Thymus (tissue), 11 donors: ENCODE results near the gene RABGAP1. TPM values are rescaled to one million over a fixed set of nuclear protein-coding genes. Genes with fewer than 3 reads are reported as not detected.

ENCODE experiments used
- DNase-seq, 9 donors: peaks; one replicate each; pipeline ENCODE4 v3.0.0-alpha.2; 2013; ENCODE audit warnings: low spot score in 9 of 9, low read depth in 6 of 9, missing footprints in 1 of 9
- H3K27ac ChIP-seq, 2 donors: one replicate each; pipeline ENCODE4 v1.5.1; 2013; ENCODE audit warnings: control low read depth in 1 of 2, low read depth in 1 of 2, low read length in 1 of 2, mild to moderate bottlenecking in 1 of 2, moderate library complexity in 1 of 2
- H3K27me3 ChIP-seq, 2 donors: one replicate each; pipeline ENCODE4 v1.5.1; 2013; ENCODE audit warnings: low read length in 1 of 2; ENCODE audit not compliant: control insufficient read depth in 2 of 2, insufficient read depth in 1 of 2
- H3K36me3 ChIP-seq, 2 donors: one replicate each; pipeline ENCODE4 v1.5.1; 2013; ENCODE audit warnings: low read length in 1 of 2, mild to moderate bottlenecking in 1 of 2, moderate library complexity in 1 of 2; ENCODE audit not compliant: control insufficient read depth in 2 of 2, insufficient read depth in 2 of 2
- H3K4me1 ChIP-seq, 2 donors: one replicate each; pipeline ENCODE4 v1.5.1; 2013; ENCODE audit warnings: low read length in 2 of 2; ENCODE audit not compliant: control insufficient read depth in 2 of 2, insufficient read depth in 2 of 2
- H3K4me3 ChIP-seq, 2 donors: one replicate each; pipeline ENCODE4 v1.5.1; 2013; ENCODE audit warnings: low read length in 2 of 2, control low read depth in 1 of 2, mild to moderate bottlenecking in 1 of 2
- H3K9me3 ChIP-seq, 2 donors: one replicate each; pipeline ENCODE4 v1.5.1; 2013; ENCODE audit warnings: low read length in 1 of 2, mild to moderate bottlenecking in 1 of 2; ENCODE audit not compliant: control insufficient read depth in 2 of 2, insufficient read depth in 1 of 2
- WGBS: extraction: QIAGEN DNeasy Blood & Tissue Kit; methylation state at CpG from one replicate; pipeline ENCODE4 v1.1.7; 2013; 5-methylcytosine and 5-hydroxymethylcytosine counted together
- polyA plus RNA-seq: library from polyadenylated mRNA; stranded (reverse); fragments of 200-250 nt; gene quantifications from one replicate; pipeline ENCODE4 v1.2.3, GENCODE V29; 2013
- total RNA-seq: library from RNA; stranded (reverse); fragments of 120-200 nt; gene quantifications from one replicate; pipeline ENCODE4 v1.2.4, GENCODE V29; 2013
- donor health status: healthy.

RABGAP1 gene
- total and polyA plus RNA-seq, 2 donors: 17.4 to 18.1 TPM

DNA sequence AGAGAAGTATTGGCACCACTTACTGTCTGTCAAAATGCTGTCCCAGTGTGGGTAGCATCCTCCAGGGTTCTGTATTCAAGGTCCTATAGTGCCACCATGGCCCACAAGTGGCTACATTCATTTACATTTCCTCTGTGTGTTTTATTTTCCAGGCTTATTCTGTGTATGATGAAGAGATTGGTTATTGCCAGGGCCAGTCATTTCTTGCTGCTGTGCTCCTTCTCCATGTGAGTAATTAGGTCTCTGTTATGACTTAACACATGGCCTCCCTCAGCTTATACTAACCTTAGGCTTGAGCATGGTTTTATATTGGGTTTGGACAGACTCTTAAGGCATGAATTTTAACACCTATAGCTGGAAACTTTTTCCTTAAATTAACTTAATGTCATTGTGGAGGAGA is 129.4 kb downstream of the RABGAP1 start:
- no peak overlapping the region for H3K27ac ChIP-seq
- H3K27me3 ChIP-seq: no peaks in the 10 kb centered on the region
- no peak overlapping the region for H3K4me3 ChIP-seq
- H3K36me3 ChIP-seq: peaks cover 16 to 43% of the 10 kb centered on the region in 2 donors
- H3K9me3 ChIP-seq: no peaks in the 10 kb centered on the region
- no peak for DNase-seq
- H3K4me1 ChIP-seq: no peaks in the 10 kb centered on the region

DNA sequence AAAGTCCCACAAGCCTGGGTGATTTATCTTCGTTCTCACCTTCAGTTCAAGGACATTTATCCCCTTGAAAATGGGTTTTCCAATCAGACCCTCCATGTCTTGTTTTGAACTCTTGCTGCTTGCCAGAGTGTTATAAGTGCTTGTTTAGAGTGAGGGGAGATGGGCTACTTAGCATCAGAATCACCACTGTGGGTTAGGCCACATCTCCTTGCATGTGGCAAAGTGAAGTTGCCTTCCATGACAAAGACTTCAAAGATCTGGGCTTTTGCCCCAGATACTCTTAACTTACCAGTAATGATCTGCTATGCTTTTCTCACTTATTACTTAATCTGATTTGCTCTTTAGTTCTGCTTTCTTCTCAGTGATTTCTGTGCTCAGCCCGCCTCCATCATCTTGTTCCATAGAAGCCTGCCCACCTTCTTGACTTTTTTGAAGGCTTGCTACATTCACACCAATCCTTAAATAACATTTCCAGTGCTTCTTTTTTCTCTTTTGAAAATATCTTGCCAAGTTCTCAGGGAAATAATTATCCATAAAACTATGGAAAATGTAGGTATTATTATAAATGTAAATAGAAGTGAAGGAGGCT is 131.7 kb downstream of the RABGAP1 start:
- Histone ChIP-seq H3K4me3 (no peak overlapping the region), H3K27ac (no peak overlapping the region), H3K4me1 (no peaks in the 10 kb centered on the region), H3K36me3 (peaks cover 5 to 38% of the 10 kb centered on the region in 2 donors), H3K9me3 (no peaks in the 10 kb centered on the region), H3K27me3 (no peaks in the 10 kb centered on the region)
- WGBS: 98% methylated on average over 2 of the region's 2 CpGs
- DNase-seq: no peak

DNA sequence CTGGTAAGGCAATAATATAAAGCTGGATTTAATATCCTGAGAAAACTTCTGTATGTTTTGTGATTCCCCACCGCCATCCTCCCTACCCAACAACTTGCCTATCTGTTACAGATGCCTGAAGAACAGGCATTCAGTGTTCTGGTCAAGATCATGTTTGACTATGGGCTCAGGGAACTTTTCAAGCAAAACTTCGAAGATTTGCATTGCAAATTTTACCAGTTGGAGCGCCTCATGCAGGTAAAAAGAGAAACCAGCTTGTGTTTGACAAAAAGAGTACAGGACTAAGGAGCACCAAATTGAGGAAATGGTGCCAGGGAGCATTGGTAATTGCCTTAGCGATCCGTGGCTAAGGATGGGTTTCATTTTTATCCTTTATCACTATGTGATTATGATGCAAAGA is 132.6 kb downstream of the RABGAP1 start:
- peaks cover 5 to 44% of the 10 kb centered on the region in 2 donors for H3K36me3 ChIP-seq
- H3K9me3 ChIP-seq: no peaks in the 10 kb centered on the region
- no peak overlapping the region for H3K27ac ChIP-seq
- no peak for DNase-seq
- H3K4me1 ChIP-seq: no peaks in the 10 kb centered on the region
- 96% methylated on average over 5 of the region's 5 CpGs for WGBS
- no peaks in the 10 kb centered on the region for H3K27me3 ChIP-seq
- H3K4me3 ChIP-seq: no peak overlapping the region

DNA sequence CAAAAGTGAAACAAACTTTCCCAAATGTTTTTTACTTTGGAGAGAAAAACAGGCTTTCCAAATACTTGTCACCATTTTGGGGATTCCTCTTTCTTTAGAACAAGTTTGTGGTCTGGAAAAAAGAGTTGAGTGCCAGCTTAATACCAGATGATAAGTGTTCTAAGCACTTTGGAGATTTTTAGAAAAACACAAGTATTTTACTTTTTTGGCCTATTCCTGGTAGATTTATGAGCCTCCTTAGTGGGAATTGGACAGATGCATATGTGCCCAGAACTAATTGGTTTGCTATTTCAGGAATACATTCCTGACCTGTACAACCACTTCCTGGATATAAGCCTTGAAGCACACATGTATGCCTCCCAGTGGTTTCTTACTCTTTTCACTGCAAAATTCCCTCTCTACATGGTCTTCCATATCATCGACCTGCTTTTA is 133.2 kb downstream of the RABGAP1 start:
- no peak for DNase-seq

DNA sequence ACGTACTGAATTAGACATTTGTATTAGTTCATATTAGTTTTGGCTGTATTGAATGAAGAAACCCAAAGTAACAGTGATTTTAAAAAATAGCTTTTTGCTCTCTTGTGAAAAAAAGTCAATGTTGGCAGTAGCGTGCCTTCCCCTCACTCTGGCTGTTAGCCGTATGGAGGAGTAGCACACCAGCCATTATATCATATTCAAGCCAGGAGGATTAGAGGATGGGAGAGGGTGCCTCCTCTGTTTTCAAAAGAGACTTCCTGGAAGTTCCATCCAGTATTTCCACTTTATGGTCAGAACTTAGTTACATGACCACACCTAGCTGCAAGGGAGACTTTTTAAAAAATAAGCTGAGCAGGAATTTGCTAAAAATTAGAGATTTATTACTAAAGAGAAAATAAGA is 133.8 kb downstream of the RABGAP1 start:
- 98% methylated on average over 3 of the region's 3 CpGs for WGBS
- Histone ChIP-seq H3K4me3 (no peak overlapping the region), H3K27me3 (no peaks in the 10 kb centered on the region), H3K36me3 (peaks cover 8 to 47% of the 10 kb centered on the region in 2 donors), H3K9me3 (no peaks in the 10 kb centered on the region), H3K27ac (no peak overlapping the region), H3K4me1 (no peaks in the 10 kb centered on the region)
- DNase-seq: no peak

More for the DNA sequence above, 133.2 kb downstream of the RABGAP1 start:
- Histone ChIP-seq H3K27ac (no peak overlapping the region), H3K9me3 (no peaks in the 10 kb centered on the region), H3K27me3 (no peaks in the 10 kb centered on the region), H3K4me3 (no peak overlapping the region), H3K36me3 (peaks cover 8 to 47% of the 10 kb centered on the region in 2 donors), H3K4me1 (no peaks in the 10 kb centered on the region)
- WGBS: 92% methylated on average over 1 of the region's 1 CpG

DNA sequence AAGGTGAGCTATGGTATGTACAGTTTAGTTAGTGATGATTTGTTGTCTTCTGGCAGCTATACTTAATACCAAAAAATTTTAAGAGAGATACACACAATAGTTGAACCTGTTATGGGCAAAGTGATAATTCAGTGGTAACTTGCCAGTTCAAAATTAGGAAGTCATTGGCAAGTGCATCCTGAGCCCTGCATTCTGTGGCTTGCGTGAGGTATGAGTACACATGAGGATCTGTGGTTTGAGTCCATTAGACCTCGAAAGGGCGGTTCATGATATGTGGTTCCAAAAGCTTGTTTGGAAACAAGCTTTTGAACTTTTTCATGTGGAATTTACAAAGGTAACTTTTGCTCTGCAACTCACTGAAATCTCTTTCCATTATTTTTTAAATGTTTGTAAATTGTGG is 139.6 kb downstream of the RABGAP1 start:
- no peak overlapping the region for H3K4me3 ChIP-seq
- no peak for DNase-seq
- WGBS: 43% methylated on average over 3 of the region's 3 CpGs
- H3K9me3 ChIP-seq: no peaks in the 10 kb centered on the region
- no peak overlapping the region for H3K27ac ChIP-seq
- no peaks in the 10 kb centered on the region for H3K27me3 ChIP-seq
- peaks cover 9 to 46% of the 10 kb centered on the region in 2 donors for H3K36me3 ChIP-seq
- H3K4me1 ChIP-seq: no peaks in the 10 kb centered on the region

DNA sequence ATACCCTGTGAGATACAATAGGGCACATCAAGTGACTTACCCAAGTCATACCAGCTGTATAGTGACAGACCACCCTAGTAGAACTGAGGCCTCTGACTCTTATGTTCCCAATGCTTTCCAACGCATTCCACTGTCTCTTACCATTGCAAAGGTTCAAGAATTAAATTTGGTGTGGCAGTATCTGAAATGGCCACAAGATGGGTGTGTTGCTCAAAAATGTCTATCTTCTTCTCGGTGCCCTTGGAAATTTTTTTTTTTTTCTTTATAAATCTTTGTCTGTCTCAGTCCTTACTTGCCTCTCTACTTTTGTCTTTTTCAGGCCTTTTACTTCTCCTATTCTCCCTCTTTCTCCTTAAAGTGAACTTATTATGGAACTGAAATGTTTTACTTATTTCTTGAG is 141.0 kb downstream of the RABGAP1 start:
- H3K36me3 ChIP-seq: peaks cover 9 to 40% of the 10 kb centered on the region in 2 donors

DNA sequence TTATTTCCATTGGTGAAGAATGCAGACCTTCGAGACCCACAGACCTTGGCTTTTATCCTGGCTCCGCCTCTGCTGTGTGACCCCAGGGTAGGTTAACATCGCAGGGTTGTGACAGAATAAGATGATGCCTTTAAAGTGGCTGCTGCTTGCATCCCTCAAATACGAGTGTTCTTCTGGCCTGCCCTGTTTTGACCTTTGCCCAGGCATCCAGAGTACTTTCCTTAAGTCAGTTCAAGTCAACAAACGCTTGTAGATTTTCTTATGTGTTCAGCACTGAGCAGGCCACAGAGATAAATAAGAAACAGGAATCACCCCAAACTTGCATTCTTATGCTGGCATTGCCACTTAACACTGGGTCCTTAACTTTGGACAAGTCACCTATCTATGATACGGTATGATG is 142.9 kb downstream of the RABGAP1 start:
- DNase-seq: no peak
- H3K4me1 ChIP-seq: no peaks in the 10 kb centered on the region
- no peaks in the 10 kb centered on the region for H3K9me3 ChIP-seq
- H3K4me3 ChIP-seq: no peak overlapping the region
- peaks cover 6 to 29% of the 10 kb centered on the region in 2 donors for H3K36me3 ChIP-seq
- H3K27ac ChIP-seq: no peak overlapping the region
- WGBS: 96% methylated on average over 6 of the region's 6 CpGs
- no peaks in the 10 kb centered on the region for H3K27me3 ChIP-seq

More for the DNA sequence above, 141.0 kb downstream of the RABGAP1 start:
- no peak overlapping the region for H3K27ac ChIP-seq
- H3K4me3 ChIP-seq: no peak overlapping the region
- WGBS: 75% methylated on average over 2 of the region's 2 CpGs
- peak; percentile 8 to 71 (median 36) for DNase-seq
- H3K4me1 ChIP-seq: no peaks in the 10 kb centered on the region
- H3K27me3 ChIP-seq: no peaks in the 10 kb centered on the region
- H3K9me3 ChIP-seq: no peaks in the 10 kb centered on the region

DNA sequence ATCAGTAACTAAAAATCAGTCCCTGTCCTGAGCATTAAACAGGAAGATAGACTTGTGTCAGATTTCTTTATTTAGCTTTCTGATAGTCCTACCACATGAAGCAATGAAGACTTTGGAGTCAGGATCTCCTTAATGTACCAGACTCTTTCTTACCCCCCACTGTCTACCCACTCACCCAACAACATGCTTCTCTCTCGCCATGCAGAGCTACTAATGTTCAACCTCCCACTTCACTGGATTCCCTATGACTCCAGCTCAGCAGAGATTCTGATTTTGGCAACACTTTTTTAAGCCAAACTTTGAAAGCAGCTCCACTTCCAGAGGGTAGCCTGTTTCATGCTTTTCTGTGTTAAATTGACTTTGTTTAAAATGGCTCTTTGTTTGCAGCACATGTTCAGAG is 143.4 kb downstream of the RABGAP1 start:
- Histone ChIP-seq H3K36me3 (peaks cover 6 to 32% of the 10 kb centered on the region in 2 donors), H3K4me3 (no peak overlapping the region), H3K9me3 (no peaks in the 10 kb centered on the region), H3K27me3 (no peaks in the 10 kb centered on the region), H3K27ac (no peak overlapping the region), H3K4me1 (no peaks in the 10 kb centered on the region)
- DNase-seq: no peak
- 100% methylated on average over 1 of the region's 1 CpG for WGBS
